ENCODE measurements around the gene SKOR2. TPM values are rescaled to one million over a fixed set of nuclear protein-coding genes. Genes with fewer than 3 reads are reported as not detected.

The SKOR2 gene
- total and polyA plus RNA-seq, 2 of the 13 experiments (the other 11 are each of a cell fraction or from before 2014, with no cell fraction given), result not detected

DNA sequence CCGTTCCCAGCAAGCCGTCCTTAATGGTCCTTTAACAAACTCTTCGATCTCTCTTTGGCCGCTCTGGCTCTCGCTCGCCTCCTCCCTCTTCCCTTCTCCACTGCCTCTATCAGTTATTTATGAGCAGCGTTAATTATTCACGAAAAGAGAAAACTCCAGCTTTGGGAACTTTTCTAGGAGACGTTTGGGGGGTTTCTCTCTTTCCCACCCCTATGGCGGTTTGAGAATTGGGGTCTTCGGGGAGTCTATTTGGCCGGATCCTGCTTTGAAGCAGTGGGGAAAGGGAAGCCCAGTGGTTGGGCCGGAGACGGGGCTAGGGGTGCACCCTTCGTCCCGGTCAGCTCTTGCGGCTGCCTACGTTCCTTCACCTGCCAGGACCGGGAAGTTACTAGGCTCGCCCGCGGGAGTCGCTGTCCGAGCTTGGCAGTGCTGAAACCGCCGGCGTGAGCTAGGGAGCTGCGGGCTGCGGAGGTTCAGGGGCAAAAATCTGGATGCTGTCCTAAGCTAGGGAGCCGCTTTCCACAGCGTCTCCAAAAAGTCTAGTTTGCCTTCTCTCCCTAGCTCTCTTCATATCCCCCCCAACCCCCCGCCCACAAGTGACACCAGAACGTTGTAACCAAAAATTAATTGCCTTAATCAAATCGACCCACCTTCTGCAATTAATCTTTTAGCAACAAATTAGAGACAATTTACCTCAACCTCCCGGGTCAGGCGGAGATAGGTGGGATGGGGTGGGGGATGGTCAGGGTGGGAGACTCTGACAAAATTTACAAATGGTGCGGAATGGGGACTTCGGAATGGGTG is 8.9 kb upstream of the SKOR2 start:
- FAIRE-seq (no peak), ATAC-seq (peak; percentile 88), DNase-seq (ENCODE audit: low spot score) (peak; percentile 5)
- CTCF ChIA-PET (ENCODE audit: low intra/inter-chr PET ratio, low total read pairs), result no interaction called here
- H4K20me1 ChIP-seq (ENCODE audit: insufficient read depth, low read length), result no peaks in the 10 kb centered on the region; the same call in 1 of the 2 replicates
- H3K9me3 ChIP-seq (ENCODE audit: low read length), result no peaks in the 10 kb centered on the region
- H3K79me2 ChIP-seq (ENCODE audit: insufficient read depth, low read length), result no peaks in the 10 kb centered on the region
- no TSS peak for BruUV-seq (replicated peaks)
- H3K27me3 ChIP-seq (ENCODE audit: control insufficient read depth in 1 of 2, insufficient read depth in 2 of 2, low read length in 2 of 2), result peaks cover 1 to 13% of the 10 kb centered on the region in 2 experiments; a peak in 2 of 5 replicates
- H2AFZ ChIP-seq (ENCODE audit: low read length), result no peak overlapping the region
- 39% methylated on average over 26 of the region's 38 CpGs for WGBS (ENCODE audit: low lambda C conversion rate)
- intact Hi-C loops (cut with micrococcal nuclease; ENCODE audit: unreplicated experiment) (no loop called here), in situ Hi-C loops (cut with HindIII; ENCODE audit: extremely low pct_ligation_motif_present, low pct_unique_long_range_greater_than_20kb) (no loop called here)
- H3K36me3 ChIP-seq (replicated peaks in 1 of 2; ENCODE audit: control insufficient read depth in 1 of 2, insufficient read depth in 2 of 2, low read length in 2 of 2), result no peaks in the 10 kb centered on the region
- H3K27ac ChIP-seq (ENCODE audit: extremely low read length, insufficient read depth, low read length), result no peak overlapping the region
- no peak overlapping the region for H3K4me3 ChIP-seq (replicated peaks in 1 of 3; ENCODE audit: insufficient read depth in 1 of 3, low read depth in 2 of 3, low read length in 3 of 3)
- no peaks in the 10 kb centered on the region for H3K4me1 ChIP-seq (ENCODE audit: insufficient read depth, low read length)
- H3K4me2 ChIP-seq (ENCODE audit: low read depth, low read length), result no peak overlapping the region
- no peak overlapping the region for H3K9ac ChIP-seq (ENCODE audit: insufficient read depth, low read depth, low read length)
- POLR2A ChIA-PET, result no interaction called here
- TF ChIP-seq ZNF607 (CRISPR knock-in tag; IDR thresholded peaks at IDR 0.05; ENCODE audit: borderline replicate concordance), result 0 out of 2 replicates have a peak, but pooled peaks have one; percentile 55
- TF ChIP-seq TARDBP (CRISPR knock-in tag; IDR thresholded peaks at IDR 0.05), result no peak
- TF ChIP-seq ZNF777 (CRISPR knock-in tag; IDR thresholded peaks at IDR 0.05), result peak; percentile 39; the same call in 1 of the 2 replicates
- peak; percentile 37 for TF ChIP-seq SAP130 (CRISPR knock-in tag; IDR thresholded peaks at IDR 0.05; ENCODE audit: low read depth)
- TF ChIP-seq ATM (IDR thresholded peaks at IDR 0.05; ENCODE audit: borderline replicate concordance), result no peak
- TF ChIP-seq RFXANK (CRISPR knock-in tag; IDR thresholded peaks at IDR 0.05), result no peak
- TF ChIP-seq MIER3 (CRISPR knock-in tag; IDR thresholded peaks at IDR 0.05; ENCODE audit: borderline replicate concordance), result no peak
- TF ChIP-seq HNRNPL (IDR thresholded peaks at IDR 0.05; ENCODE audit: low read depth, low read length), result no peak
- TF ChIP-seq, protein P1, sequence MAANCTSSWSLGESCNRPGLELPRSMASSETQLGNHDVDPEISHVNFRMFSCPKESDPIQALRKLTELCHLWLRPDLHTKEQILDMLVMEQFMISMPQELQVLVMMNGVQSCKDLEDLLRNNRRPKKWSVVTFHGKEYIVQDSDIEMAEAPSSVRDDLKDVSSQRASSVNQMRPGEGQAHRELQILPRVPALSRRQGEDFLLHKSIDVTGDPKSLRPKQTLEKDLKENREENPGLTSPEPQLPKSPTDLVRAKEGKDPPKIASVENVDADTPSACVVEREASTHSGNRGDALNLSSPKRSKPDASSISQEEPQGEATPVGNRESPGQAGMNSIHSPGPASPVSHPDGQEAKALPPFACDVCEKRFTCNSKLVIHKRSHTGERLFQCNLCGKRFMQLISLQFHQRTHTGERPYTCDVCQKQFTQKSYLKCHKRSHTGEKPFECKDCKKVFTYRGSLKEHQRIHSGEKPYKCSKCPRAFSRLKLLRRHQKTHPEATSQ (CRISPR knock-in tag; IDR thresholded peaks at IDR 0.05; ENCODE audit: borderline replicate concordance), result no peak
- TF ChIP-seq HNF4G (IDR thresholded peaks at IDR 0.05; ENCODE audit: borderline replicate concordance, low read depth, low read length), result no peak
- no peak for TF ChIP-seq HNF4G (CRISPR knock-in tag; IDR thresholded peaks at IDR 0.05; ENCODE audit: borderline replicate concordance, low read depth)
- no peak for TF ChIP-seq ZSCAN29 (CRISPR knock-in tag; conservative IDR thresholded peaks at IDR 0.05)
- TF ChIP-seq, protein P2, sequence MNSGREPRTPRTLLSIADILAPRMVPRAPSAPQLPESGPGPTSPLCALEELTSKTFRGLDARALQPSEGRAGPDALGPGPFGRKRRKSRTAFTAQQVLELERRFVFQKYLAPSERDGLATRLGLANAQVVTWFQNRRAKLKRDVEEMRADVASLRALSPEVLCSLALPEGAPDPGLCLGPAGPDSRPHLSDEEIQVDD (CRISPR knock-in tag; IDR thresholded peaks at IDR 0.05; ENCODE audit: borderline replicate concordance), result 0 out of 2 replicates have a peak, but pooled peaks have one; percentile 38
- TF ChIP-seq THAP11 (CRISPR knock-in tag; IDR thresholded peaks at IDR 0.05), result no peak
- no peak for TF ChIP-seq PLRG1 (conservative IDR thresholded peaks at IDR 0.05)
- TF ChIP-seq ZNF564 (CRISPR knock-in tag; IDR thresholded peaks at IDR 0.05), result 0 out of 2 replicates have a peak, but pooled peaks have one; percentile 37
- TF ChIP-seq ZNF484 (CRISPR knock-in tag; IDR thresholded peaks at IDR 0.05; ENCODE audit: borderline replicate concordance, low read depth), result no peak
- TF ChIP-seq, protein P3, sequence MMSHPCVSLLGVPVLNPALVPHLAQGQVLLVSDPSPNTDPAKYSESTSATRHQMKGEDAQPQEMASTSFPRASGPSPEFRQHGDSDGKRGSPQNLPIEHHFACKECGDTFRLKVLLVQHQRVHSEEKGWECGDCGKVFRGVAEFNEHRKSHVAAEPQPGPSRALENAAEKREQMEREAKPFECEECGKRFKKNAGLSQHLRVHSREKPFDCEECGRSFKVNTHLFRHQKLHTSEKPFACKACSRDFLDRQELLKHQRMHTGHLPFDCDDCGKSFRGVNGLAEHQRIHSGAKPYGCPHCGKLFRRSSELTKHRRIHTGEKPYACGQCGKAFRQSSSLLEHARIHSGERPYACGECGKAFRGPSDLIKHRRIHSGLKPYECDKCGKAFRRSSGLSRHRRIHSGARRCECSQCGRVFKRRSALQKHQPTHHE (CRISPR knock-in tag; IDR thresholded peaks at IDR 0.05; ENCODE audit: borderline replicate concordance), result no peak

Data from HepG2 (cell line).